Measurements from ENCODE around the gene CFLAR. TPM values are rescaled to one million over a fixed set of nuclear protein-coding genes. Genes with fewer than 3 reads are reported as not detected.

Gene CFLAR
- total and polyA plus RNA-seq, 2 of the 13 experiments (the other 11 are each of a cell fraction or from before 2014, with no cell fraction given) = 43.8 to 92.1 TPM

DNA sequence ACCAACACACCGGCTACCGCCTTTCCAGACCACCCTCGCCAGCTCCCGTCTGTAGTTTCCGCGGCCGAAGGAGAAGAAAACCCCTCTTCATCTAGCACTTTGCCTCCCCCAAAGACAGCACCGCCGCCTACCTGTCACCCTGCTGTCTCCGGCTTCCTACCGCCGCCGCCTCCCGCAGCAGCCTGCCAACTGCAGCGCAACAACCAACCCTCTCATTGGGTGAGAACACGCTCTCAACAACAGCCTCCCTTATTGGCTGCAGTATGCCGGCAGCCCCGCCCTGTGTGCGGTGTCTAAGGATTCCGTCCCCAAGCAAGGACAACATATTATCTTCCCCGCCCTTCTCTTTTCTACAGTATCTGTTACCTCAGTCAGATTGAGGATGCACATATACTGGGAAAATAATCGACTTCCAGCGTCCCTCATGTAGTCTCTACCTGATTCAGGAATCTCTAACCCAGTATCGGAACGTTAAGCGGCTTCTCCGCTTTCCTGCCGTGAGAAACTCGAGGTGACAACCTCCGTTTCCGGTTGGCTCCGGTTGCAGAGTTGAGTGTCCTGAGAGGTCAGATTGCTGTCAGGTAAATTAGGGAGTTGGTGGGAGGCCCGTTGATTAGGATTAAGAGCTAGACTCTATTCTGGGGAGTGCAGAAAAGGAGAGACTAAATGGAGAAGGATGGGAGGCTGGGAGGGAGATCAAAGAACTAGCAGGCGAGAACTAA, 44.3 kb upstream of the CFLAR start, which contains the start of the genes HYCC2 and NDUFB3 (continued):
- TF ChIP-seq, protein P1, sequence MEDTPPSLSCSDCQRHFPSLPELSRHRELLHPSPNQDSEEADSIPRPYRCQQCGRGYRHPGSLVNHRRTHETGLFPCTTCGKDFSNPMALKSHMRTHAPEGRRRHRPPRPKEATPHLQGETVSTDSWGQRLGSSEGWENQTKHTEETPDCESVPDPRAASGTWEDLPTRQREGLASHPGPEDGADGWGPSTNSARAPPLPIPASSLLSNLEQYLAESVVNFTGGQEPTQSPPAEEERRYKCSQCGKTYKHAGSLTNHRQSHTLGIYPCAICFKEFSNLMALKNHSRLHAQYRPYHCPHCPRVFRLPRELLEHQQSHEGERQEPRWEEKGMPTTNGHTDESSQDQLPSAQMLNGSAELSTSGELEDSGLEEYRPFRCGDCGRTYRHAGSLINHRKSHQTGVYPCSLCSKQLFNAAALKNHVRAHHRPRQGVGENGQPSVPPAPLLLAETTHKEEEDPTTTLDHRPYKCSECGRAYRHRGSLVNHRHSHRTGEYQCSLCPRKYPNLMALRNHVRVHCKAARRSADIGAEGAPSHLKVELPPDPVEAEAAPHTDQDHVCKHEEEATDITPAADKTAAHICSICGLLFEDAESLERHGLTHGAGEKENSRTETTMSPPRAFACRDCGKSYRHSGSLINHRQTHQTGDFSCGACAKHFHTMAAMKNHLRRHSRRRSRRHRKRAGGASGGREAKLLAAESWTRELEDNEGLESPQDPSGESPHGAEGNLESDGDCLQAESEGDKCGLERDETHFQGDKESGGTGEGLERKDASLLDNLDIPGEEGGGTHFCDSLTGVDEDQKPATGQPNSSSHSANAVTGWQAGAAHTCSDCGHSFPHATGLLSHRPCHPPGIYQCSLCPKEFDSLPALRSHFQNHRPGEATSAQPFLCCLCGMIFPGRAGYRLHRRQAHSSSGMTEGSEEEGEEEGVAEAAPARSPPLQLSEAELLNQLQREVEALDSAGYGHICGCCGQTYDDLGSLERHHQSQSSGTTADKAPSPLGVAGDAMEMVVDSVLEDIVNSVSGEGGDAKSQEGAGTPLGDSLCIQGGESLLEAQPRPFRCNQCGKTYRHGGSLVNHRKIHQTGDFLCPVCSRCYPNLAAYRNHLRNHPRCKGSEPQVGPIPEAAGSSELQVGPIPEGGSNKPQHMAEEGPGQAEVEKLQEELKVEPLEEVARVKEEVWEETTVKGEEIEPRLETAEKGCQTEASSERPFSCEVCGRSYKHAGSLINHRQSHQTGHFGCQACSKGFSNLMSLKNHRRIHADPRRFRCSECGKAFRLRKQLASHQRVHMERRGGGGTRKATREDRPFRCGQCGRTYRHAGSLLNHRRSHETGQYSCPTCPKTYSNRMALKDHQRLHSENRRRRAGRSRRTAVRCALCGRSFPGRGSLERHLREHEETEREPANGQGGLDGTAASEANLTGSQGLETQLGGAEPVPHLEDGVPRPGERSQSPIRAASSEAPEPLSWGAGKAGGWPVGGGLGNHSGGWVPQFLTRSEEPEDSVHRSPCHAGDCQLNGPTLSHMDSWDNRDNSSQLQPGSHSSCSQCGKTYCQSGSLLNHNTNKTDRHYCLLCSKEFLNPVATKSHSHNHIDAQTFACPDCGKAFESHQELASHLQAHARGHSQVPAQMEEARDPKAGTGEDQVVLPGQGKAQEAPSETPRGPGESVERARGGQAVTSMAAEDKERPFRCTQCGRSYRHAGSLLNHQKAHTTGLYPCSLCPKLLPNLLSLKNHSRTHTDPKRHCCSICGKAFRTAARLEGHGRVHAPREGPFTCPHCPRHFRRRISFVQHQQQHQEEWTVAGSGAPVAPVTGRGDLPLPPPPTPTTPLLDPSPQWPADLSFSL (CRISPR knock-in tag; IDR thresholded peaks at IDR 0.05) = no peak
- TF ChIP-seq, protein P2, sequence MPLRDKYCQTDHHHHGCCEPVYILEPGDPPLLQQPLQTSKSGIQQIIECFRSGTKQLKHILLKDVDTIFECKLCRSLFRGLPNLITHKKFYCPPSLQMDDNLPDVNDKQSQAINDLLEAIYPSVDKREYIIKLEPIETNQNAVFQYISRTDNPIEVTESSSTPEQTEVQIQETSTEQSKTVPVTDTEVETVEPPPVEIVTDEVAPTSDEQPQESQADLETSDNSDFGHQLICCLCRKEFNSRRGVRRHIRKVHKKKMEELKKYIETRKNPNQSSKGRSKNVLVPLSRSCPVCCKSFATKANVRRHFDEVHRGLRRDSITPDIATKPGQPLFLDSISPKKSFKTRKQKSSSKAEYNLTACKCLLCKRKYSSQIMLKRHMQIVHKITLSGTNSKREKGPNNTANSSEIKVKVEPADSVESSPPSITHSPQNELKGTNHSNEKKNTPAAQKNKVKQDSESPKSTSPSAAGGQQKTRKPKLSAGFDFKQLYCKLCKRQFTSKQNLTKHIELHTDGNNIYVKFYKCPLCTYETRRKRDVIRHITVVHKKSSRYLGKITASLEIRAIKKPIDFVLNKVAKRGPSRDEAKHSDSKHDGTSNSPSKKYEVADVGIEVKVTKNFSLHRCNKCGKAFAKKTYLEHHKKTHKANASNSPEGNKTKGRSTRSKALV (CRISPR knock-in tag; IDR thresholded peaks at IDR 0.05) = 0 out of 2 replicates have a peak, but pooled peaks have one; percentile 46
- TF ChIP-seq EED (CRISPR knock-in tag; IDR thresholded peaks at IDR 0.05) (no peak), SOX5 (CRISPR knock-in tag; IDR thresholded peaks at IDR 0.05; ENCODE audit: borderline replicate concordance) (peak; percentile 64), HMG20A (CRISPR knock-in tag; IDR thresholded peaks at IDR 0.05; ENCODE audit: borderline replicate concordance) (peak; percentile 27; the same call in 1 of the 2 replicates), ZNF282 (IDR thresholded peaks at IDR 0.05; ENCODE audit: partially characterized antibody) (no peak), POLR2A (IDR thresholded peaks at IDR 0.05; ENCODE audit: insufficient read depth in 1 of 2, low read depth in 2 of 2, low read length in 2 of 2) (peak; percentile 65 to 71), HDAC2 (CRISPR knock-in tag; IDR thresholded peaks at IDR 0.05) (peak; percentile 95)
- TF ChIP-seq, protein P3, sequence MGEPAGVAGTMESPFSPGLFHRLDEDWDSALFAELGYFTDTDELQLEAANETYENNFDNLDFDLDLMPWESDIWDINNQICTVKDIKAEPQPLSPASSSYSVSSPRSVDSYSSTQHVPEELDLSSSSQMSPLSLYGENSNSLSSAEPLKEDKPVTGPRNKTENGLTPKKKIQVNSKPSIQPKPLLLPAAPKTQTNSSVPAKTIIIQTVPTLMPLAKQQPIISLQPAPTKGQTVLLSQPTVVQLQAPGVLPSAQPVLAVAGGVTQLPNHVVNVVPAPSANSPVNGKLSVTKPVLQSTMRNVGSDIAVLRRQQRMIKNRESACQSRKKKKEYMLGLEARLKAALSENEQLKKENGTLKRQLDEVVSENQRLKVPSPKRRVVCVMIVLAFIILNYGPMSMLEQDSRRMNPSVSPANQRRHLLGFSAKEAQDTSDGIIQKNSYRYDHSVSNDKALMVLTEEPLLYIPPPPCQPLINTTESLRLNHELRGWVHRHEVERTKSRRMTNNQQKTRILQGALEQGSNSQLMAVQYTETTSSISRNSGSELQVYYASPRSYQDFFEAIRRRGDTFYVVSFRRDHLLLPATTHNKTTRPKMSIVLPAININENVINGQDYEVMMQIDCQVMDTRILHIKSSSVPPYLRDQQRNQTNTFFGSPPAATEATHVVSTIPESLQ (CRISPR knock-in tag; conservative IDR thresholded peaks at IDR 0.05) = peak; percentile 91; the same call in 1 of the 2 replicates
- TF ChIP-seq, protein P4, sequence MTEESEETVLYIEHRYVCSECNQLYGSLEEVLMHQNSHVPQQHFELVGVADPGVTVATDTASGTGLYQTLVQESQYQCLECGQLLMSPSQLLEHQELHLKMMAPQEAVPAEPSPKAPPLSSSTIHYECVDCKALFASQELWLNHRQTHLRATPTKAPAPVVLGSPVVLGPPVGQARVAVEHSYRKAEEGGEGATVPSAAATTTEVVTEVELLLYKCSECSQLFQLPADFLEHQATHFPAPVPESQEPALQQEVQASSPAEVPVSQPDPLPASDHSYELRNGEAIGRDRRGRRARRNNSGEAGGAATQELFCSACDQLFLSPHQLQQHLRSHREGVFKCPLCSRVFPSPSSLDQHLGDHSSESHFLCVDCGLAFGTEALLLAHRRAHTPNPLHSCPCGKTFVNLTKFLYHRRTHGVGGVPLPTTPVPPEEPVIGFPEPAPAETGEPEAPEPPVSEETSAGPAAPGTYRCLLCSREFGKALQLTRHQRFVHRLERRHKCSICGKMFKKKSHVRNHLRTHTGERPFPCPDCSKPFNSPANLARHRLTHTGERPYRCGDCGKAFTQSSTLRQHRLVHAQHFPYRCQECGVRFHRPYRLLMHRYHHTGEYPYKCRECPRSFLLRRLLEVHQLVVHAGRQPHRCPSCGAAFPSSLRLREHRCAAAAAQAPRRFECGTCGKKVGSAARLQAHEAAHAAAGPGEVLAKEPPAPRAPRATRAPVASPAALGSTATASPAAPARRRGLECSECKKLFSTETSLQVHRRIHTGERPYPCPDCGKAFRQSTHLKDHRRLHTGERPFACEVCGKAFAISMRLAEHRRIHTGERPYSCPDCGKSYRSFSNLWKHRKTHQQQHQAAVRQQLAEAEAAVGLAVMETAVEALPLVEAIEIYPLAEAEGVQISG (CRISPR knock-in tag; IDR thresholded peaks at IDR 0.05) = peak; percentile 88
- TF ChIP-seq, protein P5, sequence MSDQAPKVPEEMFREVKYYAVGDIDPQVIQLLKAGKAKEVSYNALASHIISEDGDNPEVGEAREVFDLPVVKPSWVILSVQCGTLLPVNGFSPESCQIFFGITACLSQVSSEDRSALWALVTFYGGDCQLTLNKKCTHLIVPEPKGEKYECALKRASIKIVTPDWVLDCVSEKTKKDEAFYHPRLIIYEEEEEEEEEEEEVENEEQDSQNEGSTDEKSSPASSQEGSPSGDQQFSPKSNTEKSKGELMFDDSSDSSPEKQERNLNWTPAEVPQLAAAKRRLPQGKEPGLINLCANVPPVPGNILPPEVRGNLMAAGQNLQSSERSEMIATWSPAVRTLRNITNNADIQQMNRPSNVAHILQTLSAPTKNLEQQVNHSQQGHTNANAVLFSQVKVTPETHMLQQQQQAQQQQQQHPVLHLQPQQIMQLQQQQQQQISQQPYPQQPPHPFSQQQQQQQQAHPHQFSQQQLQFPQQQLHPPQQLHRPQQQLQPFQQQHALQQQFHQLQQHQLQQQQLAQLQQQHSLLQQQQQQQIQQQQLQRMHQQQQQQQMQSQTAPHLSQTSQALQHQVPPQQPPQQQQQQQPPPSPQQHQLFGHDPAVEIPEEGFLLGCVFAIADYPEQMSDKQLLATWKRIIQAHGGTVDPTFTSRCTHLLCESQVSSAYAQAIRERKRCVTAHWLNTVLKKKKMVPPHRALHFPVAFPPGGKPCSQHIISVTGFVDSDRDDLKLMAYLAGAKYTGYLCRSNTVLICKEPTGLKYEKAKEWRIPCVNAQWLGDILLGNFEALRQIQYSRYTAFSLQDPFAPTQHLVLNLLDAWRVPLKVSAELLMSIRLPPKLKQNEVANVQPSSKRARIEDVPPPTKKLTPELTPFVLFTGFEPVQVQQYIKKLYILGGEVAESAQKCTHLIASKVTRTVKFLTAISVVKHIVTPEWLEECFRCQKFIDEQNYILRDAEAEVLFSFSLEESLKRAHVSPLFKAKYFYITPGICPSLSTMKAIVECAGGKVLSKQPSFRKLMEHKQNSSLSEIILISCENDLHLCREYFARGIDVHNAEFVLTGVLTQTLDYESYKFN (CRISPR knock-in tag; conservative IDR thresholded peaks at IDR 0.05) = peak; percentile 72
